Osteoblast (primary cell): ENCODE measurements around the gene GABBR2. TPM values are rescaled to one million over a fixed set of nuclear protein-coding genes. Genes with fewer than 3 reads are reported as not detected.

Experiments used
- DNase-seq: peaks from one replicate; pipeline ENCODE4 v3.0.0; 2011; ENCODE audit warnings: low spot score, mixed read lengths; ENCODE audit not compliant: insufficient read length; ENCODE audit errors: missing footprints
- H2AFZ ChIP-seq: 2 replicates; pipeline ENCODE4 v1.6.0; 2011; ENCODE audit warnings: mild to moderate bottlenecking, low read length
- H3K27ac ChIP-seq: 2 replicates; pipeline ENCODE4 v1.5.1; 2011; ENCODE audit warnings: mild to moderate bottlenecking, low read depth, low read length, moderate library complexity
- H3K27me3 ChIP-seq: 2 replicates; pipeline ENCODE4 v1.6.0; 2012; ENCODE audit warnings: mild to moderate bottlenecking, control low read depth, inconsistent platforms, low read length, moderate library complexity; ENCODE audit not compliant: insufficient read depth
- H3K36me3 ChIP-seq: 2 replicates; pipeline ENCODE4 v1.5.1; 2011; ENCODE audit warnings: mild to moderate bottlenecking, low read length, control low read depth, moderate library complexity; ENCODE audit not compliant: insufficient read depth
- H3K4me1 ChIP-seq: 2 replicates; pipeline ENCODE4 v1.5.1; 2011; ENCODE audit warnings: mild to moderate bottlenecking, low read length, control low read depth, moderate library complexity; ENCODE audit not compliant: insufficient read depth
- H3K4me2 ChIP-seq: 2 replicates; pipeline ENCODE4 v1.6.0; 2011; ENCODE audit warnings: mild to moderate bottlenecking, low read length; ENCODE audit not compliant: insufficient read depth
- H3K4me3 ChIP-seq: fragments of 200-600 bp; sonication (generic); 3 replicates; pipeline ENCODE4 v1.5.1; 2012; ENCODE audit warnings: mild to moderate bottlenecking, low read length, inconsistent platforms; ENCODE audit not compliant: insufficient read depth
- H3K79me2 ChIP-seq: 2 replicates; pipeline ENCODE4 v1.6.0; 2012; ENCODE audit warnings: mild to moderate bottlenecking, low read length, control low read depth, inconsistent platforms; ENCODE audit not compliant: insufficient read depth
- H3K9me3 ChIP-seq: 2 replicates; pipeline ENCODE4 v1.5.1; 2011; ENCODE audit warnings: low read depth, low read length, control low read depth
- H4K20me1 ChIP-seq: 2 replicates; pipeline ENCODE4 v1.6.0; 2012; ENCODE audit warnings: mild to moderate bottlenecking, low read length, control low read depth; ENCODE audit not compliant: insufficient read depth
- total RNA-seq: library from RNA; depleted of rRNA; stranded (reverse); fragments of >200 nt; gene quantifications from 2 replicates; pipeline ENCODE4 v1.2.3, GENCODE V29; 2012
- TF ChIP-seq, protein P1 (sequence below): IDR thresholded peaks from 2 replicates; pipeline ENCODE4 v1.5.1; 2011; ENCODE audit warnings: mild to moderate bottlenecking, low read depth, low read length, moderate library complexity; ENCODE audit errors: extremely low read depth

The GABBR2 gene
- total RNA-seq, 1 donor: under 0.01 TPM

DNA sequence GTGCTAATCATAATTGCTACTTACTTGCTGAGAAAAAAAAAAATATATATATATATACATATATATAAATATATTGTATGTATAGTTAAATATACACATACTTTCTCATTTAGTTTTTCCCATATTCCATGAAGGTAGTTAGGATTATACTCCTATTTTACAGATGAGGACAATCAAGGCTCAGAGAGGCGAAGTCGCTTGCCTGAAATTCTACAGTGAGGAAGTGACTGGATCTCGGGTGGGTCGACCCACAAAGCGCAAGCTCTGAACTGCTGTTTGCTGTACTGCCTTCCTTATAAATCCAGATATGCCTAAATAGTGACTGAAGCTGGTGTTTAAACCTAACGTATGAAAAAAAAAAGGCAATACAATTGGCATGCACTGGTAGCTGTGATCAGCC lies 305.0 kb downstream of the GABBR2 start:
- no peaks in the 10 kb centered on the region for H3K36me3 ChIP-seq
- no peak overlapping the region for H3K27ac ChIP-seq
- no peaks in the 10 kb centered on the region for H3K79me2 ChIP-seq
- H3K4me3 ChIP-seq: no peak overlapping the region
- H3K4me1 ChIP-seq: no peaks in the 10 kb centered on the region
- peaks cover 14% of the 10 kb centered on the region for H3K27me3 ChIP-seq
- H3K9me3 ChIP-seq: no peaks in the 10 kb centered on the region
- no peaks in the 10 kb centered on the region for H4K20me1 ChIP-seq
- H2AFZ ChIP-seq: no peak overlapping the region
- H3K4me2 ChIP-seq: no peak overlapping the region
- DNase-seq: no peak
- TF ChIP-seq, protein P1, sequence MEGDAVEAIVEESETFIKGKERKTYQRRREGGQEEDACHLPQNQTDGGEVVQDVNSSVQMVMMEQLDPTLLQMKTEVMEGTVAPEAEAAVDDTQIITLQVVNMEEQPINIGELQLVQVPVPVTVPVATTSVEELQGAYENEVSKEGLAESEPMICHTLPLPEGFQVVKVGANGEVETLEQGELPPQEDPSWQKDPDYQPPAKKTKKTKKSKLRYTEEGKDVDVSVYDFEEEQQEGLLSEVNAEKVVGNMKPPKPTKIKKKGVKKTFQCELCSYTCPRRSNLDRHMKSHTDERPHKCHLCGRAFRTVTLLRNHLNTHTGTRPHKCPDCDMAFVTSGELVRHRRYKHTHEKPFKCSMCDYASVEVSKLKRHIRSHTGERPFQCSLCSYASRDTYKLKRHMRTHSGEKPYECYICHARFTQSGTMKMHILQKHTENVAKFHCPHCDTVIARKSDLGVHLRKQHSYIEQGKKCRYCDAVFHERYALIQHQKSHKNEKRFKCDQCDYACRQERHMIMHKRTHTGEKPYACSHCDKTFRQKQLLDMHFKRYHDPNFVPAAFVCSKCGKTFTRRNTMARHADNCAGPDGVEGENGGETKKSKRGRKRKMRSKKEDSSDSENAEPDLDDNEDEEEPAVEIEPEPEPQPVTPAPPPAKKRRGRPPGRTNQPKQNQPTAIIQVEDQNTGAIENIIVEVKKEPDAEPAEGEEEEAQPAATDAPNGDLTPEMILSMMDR: no peak

DNA sequence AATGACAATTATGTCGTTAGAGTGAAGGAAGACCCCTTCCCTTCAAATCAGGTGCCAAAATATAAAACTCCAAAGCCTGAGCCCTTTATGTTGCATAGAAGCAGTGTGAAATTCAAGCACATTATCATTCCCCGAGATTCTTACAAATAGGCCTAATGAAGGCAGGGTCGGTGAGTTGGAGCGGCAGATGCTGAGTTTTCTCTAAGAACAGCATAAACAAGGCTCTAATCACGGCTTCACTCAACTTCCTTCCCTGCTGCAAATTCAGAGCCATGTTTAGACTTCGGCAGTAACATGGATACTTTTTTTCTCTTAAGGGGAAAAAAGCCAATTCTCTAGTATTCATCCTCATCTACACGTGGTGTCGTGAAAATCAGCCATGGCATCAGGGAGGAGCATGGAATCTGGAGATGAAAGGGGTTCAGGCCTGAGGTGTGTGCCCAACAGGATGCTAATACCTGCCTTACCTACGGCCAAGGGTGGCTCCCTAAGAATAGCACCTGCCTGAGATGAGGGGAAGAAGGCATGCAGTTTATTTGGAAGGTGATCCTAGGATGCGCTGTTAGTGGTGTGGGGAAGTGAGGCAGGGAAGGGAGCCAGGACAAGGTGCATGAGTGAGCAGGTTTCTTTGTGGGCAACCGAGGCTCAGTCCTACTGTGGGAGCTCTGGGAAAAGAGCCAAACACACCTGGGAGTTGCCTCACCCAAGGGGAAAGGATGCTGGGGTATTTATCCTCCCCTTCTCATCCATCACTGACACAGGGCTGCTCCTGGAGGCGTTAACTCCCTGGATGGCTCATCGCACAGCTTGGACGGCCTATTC lies 306.5 kb downstream of the GABBR2 start:
- Histone ChIP-seq H3K27ac (no peak overlapping the region), H4K20me1 (no peaks in the 10 kb centered on the region), H3K27me3 (peaks cover 17% of the 10 kb centered on the region), H3K79me2 (no peaks in the 10 kb centered on the region), H3K4me3 (no peak overlapping the region), H2AFZ (no peak overlapping the region), H3K36me3 (no peaks in the 10 kb centered on the region), H3K4me2 (no peak overlapping the region), H3K4me1 (no peaks in the 10 kb centered on the region), H3K9me3 (no peaks in the 10 kb centered on the region)
- TF ChIP-seq, protein P1: no peak
- no peak for DNase-seq

DNA sequence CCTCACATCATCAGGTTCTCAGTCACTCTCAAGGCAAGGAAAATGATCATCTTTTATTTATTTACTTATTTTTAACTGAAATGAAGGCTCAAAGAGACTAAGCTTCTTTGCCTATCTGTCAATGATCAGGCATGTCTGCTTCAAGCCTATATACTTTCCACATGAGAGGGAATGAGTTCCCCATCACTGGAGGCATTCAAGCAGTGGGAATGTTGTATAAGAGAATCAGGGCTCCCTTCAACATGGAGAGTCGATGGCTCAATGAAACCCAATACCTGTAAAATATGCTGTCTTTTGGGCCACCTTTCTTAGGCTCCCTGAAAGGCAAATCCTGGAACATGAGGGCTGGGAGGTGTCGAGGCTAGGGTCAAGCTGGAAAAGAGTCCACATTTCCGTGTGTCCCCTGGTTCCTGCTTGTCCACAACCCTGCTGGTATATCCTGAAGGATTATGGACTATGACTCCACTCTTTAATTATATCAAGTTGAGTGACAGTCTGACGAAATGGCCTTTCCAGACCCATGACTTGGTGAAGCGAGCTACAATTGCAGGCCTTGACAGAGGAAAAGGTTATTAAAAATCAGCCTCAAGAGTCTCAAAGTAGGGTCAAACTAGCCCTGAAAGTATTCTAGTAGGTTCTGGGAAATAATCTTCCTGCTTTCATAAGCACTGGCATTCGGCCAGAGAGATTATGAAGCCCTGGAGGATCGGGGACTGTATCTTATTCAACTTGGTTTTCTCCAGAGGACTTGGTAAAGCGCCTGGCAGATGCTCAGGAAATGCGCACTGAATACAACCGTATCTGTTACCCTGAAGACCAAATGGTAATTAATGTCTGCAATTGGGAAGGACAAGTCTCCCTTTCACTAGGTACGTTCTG lies 307.4 kb downstream of the GABBR2 start:
- Histone ChIP-seq H3K9me3 (no peaks in the 10 kb centered on the region), H2AFZ (no peak overlapping the region), H4K20me1 (no peaks in the 10 kb centered on the region), H3K79me2 (no peaks in the 10 kb centered on the region), H3K4me3 (no peak overlapping the region), H3K36me3 (no peaks in the 10 kb centered on the region), H3K27ac (no peak overlapping the region), H3K4me1 (no peaks in the 10 kb centered on the region), H3K4me2 (no peak overlapping the region), H3K27me3 (peaks cover 17% of the 10 kb centered on the region)
- TF ChIP-seq, protein P1: no peak
- no peak for DNase-seq
